GM18870 (cell line): Measurements from ENCODE around the gene GPR62.

Experiments
- ATAC-seq: cut with Tn5 transposase; IDR thresholded peaks from one replicate; pipeline ENCODE4 v1.9.1; 2021; ENCODE audit warnings: moderate library complexity; ENCODE audit not compliant: unreplicated experiment

Gene GPR62

DNA sequence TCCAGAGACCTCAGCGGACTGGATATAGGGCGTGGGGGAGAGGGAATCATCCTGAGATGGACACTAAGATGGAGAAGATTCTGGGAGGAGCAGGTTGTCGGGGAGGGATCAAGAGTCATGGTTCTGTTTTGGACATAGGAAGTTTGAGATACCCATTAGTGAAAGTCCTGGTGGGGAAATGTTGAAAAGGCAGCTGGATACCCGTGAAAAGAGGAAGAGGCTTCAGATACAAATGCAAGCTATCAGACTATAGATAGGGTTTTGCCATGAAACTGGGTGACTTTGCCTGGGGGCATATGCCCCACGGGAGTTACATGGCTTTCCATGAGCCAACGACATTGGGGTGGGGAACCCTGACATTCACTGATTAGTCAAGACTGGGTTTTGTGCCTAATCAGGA, 1.1 kb upstream of the GPR62 start:
- ATAC-seq, result no peak

DNA sequence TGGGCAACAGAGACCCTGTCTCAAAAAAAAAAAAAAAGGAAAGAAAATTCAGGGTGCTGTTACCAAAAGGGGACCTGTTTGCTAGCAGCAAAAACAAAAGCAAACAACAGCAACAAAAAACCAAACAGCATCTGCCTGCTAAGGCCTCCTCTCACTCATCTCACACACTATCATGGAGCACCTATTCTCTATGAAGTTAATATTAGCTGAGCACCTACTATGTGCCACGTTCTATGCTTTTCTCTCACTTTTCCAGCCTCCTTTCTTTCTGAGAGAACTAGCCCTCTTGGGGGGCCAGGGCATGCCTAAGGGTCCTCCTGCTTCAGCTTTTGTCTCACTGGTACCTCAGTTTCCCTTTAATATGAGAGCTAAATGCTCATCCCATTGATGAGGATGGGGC, 468 bp upstream of the GPR62 start:
- no peak for ATAC-seq

DNA sequence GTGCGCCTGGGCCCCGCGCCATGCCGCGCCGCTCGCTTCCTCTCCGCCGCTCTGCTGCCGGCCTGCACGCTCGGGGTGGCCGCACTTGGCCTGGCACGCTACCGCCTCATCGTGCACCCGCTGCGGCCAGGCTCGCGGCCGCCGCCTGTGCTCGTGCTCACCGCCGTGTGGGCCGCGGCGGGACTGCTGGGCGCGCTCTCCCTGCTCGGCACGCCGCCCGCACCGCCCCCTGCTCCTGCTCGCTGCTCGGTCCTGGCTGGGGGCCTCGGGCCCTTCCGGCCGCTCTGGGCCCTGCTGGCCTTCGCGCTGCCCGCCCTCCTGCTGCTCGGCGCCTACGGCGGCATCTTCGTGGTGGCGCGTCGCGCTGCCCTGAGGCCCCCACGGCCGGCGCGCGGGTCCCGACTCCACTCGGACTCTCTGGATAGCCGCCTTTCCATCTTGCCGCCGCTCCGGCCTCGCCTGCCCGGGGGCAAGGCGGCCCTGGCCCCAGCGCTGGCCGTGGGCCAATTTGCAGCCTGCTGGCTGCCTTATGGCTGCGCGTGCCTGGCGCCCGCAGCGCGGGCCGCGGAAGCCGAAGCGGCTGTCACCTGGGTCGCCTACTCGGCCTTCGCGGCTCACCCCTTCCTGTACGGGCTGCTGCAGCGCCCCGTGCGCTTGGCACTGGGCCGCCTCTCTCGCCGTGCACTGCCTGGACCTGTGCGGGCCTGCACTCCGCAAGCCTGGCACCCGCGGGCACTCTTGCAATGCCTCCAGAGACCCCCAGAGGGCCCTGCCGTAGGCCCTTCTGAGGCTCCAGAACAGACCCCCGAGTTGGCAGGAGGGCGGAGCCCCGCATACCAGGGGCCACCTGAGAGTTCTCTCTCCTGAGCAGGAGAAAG, 951 bp downstream of the GPR62 start:
- no peak for ATAC-seq

DNA sequence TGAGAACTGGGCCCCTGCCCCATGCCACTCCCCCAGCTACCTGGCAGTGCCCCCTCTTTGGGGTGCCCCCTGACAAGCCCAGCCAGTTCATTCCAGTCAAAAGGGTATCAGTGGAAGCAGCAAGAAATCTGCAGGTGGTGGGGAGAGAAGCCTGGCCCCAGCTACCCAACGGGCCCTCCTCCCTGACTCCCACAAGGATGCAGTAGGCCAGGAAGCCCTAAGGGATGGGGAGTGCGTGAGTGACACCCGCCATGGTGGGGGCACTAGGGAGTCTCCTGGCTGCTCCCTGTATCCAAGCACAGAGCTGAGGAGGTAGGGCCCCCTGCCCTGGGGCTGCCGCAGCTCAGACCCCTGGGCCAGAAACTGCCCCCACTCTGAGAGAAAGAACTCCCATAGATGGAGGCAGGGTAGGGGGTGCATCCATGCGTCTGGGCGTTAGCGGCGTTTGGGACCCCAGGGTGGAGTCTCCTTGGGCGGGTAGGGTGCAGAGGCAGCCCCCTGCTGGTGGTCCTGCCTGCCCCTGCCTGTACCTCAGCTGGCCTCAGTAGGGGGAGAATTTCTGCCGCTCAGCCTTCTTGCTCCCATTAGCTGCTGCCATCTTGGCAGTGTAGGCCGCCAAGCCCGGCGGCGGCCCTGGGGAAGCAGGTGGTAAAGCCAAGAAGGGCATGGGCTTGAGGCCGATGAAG, 2.5 kb downstream of the GPR62 start:
- ATAC-seq, result no peak

DNA sequence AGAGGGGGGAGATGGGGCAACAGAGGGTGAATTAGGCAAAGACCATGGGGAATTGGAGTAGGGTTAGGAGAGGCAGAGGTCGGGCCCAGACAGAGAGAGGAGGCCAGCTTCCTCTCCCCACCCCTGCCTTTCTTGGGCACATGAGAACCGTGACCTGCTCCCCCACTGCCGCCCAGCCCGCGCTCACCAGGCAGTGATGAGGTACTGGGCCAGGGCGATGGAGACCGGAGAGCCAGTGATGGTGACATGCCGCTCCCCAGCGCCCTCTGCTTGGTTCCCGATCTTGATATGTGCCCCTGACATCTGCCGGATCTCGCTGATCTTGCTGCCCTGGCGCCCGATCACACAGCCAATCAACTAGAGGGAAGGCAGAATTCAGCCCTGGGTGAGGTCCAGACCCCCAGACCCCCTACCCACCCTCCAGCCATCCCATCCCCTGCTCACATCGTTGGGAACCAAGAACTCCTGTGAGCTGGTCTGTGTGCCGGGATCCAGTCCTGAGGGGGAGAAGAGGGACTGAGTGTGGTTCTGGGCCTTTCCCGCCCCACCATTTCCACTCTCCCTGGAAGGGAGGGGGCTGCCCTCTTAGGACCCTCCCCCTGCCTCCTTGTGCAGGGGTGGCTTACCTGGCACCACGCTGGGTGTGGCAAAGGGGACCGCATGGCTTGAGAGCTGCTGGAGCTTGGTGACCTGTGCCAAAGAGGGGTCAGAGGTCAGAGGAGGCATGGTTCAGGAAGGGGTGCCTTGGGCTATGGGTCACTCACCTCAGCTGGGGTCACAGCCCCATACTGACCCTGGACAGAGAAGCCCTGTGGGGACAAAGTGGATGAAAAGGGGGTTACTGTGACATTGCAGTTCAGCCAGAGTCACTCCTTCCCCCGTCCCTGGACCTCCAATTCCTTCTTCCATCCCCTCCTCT, 3.7 kb downstream of the GPR62 start:
- no peak for ATAC-seq

DNA sequence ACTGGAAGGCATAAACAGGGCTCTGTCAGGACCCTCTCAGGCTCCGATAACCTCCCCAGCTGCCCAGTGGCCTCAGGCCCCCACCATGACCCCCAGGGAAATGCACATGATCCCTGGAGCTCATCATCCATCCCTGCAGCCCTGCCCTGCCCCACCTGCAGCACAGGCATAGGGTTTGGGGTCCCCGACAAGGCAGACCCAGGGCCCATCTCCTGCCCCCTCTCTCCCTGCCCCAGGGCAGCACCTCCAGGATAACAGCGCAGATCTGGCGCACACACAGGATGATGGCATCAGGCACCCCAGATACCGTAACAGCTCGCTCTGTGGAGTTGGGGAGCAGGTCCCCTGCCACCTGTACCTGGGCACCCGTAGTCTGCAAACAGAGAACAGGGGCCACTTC, 4.5 kb downstream of the GPR62 start:
- no peak for ATAC-seq

DNA sequence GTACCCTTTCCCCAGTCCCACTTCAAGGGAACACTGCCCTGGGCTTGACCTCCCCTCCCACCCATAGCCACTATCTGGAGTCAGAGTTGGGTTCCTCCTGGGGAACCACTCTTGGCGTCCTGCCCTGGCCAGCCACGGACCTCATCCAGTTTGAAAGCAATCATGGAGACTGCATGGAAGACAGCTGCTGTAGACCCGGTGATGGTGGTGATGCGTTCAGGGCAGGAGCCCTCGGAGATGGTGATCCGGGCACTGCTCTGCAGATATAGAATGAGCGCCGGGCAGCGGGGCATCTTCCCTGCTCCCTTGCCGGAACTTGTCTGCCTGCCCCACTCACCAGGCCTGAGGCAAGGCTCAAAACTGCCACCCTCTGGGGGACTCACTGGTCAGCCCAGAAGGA, 5.2 kb downstream of the GPR62 start:
- no peak for ATAC-seq

DNA sequence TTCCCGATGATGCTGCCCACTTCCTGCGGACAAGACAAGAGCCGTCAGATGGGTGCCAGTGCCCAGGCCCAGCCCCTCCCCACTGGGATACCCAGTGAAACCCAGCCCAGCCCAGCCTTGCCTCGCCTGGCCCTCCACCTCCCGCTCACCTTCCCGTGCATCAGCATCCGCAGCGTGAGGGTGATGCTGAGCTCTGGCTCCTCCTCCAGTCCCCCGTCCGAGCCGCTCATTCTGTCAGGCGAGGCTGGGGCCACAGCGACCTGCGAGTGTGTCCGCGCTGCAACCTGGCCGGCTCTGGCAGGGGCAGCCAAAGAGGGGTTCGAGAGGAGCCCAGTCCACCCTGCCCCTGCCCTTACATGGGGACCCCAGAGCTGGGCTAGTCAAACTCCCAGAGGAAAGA, 5.8 kb downstream of the GPR62 start:
- ATAC-seq, result no peak

DNA sequence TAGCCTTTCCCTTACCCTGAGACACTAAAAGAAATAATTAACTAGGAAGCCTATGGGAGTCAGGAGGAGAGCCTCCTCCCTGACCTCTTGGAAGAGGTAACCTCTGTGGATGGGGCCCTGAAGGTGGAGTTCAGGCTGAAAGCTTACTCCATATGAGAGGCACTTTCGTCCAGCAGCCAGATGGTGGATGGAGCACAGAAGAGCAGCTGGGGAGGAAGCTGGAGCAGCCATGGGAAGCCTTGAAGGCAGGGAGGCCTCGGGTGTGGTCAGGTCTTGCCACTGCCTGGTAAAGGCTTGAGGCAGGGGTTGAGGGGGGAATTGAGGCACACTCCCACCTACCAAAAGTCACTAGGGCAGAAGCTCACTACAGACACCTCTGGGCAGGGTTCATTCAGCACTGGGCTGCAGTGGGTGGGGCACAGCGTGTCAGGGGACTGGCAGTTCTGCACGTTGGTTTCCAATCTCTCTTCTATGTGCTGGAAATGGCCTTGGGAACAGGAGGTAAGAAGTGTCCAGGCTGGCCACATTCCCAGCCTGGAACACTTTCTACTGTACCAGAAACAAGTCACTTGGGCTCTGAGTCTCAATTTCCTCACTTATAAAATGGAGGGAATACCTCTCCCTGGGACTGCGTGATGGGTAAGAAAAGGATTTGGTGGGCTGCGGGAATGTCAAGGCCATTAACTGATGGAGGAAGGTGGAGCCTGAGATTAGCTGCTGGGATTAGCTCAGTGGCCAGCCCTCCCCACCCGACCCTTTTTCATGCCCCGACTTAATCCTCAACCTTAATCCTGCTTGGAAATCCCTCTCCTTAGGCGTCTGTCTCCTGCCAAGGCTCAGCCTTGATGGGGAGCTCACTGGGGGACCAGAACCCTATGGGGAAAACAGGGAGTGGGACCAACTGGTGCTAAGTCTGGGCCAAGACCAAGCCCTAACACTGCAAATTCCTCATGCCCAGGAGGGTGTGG, 6.7 kb downstream of the GPR62 start:
- no peak for ATAC-seq

DNA sequence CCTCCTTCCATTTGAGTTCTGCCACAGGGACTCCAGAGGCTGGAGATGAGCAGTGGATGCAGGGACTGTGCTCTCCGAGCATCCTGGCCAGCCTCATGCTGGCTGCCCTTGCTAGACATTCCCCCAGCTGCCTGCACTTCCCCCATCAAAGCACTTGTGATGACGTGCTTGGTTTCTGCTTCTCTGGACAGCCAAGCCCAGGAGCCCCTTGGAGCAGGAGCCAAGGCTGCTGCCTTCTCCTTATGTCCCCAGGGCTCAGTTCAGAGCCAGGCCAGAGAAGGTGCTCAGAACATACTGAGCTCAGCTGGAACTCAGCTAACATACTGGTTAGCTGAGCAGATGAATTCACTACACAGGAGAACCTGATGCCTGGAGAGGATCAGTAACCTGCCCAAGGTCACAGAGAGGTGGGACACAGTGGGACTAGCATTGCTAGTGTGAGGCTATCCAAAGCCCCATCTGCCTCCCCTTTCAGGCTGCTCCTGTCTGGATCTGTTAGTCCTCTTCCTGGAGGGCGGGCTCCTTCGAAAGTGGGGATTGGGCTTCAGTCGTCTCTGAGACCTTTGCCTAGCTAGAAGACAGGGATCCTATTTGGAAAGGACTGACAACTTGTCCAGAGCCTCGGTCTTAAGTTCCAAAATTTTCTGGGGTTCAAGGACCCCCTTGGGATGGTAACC, 7.8 kb downstream of the GPR62 start:
- no peak for ATAC-seq

DNA sequence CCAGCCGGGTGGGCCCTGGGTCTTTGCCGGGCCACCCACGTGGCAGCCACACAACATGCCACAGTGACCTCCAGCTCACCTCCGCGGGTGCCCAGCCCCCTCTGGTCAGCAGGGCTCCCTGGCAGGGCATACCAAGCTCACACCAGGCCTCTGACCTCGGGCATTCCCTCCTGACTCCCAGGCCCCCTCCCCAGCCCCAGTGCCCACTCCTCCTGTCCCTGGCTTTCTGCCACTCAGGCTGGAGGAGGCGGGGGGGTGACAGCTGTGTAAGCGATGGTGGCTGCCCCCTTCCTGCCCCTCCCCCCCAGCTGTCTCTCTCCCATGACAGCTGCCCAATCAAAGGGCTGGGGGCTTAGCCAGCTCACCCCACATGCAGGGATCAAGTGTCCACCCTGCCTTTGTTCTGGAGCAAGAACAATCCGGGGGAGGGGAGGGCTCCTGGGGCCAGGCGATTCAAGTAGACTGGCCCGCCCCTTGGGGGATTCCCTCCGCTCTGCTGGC, 8.8 kb downstream of the GPR62 start:
- ATAC-seq, result no peak

DNA sequence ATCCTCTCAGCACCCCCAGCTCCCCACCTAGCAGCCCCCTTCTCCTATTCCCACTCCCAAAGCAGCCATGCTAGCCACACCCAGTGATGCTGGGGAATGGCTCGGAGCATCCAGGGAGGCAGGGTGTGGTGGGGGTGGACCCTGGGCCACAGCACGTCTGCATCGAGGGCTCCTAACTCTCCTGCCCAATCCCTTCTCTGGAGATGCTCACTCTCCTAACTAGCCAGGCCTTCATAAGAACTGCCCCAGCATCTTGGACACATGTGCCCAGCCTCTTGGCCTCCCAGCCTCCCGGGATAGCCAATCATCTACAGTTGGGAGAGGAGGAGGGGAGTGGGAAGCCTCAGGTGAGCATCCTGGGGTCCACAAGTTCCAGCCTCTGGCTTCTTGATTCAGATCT, 9.3 kb downstream of the GPR62 start:
- ATAC-seq, result no peak

DNA sequence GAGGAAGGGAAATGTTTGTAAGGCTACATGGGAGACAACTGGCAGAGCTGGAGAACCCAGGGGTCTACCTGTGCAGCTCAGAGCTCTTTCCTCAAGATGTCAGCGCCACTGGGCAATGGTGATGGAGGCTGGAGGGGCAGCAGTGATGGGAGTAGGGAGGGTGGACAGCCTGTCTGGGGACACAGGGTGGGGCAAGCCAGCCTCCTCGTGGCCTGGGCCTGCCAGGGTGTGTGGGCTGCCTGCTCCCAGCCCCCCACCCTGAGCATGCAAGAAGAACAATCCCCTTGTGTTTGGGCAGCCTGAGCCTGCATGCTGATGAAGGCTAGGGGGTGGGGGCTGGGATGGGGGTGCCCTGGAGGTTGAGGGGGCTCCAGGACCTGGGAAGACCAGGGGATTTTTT, 10.8 kb downstream of the GPR62 start:
- no peak for ATAC-seq

DNA sequence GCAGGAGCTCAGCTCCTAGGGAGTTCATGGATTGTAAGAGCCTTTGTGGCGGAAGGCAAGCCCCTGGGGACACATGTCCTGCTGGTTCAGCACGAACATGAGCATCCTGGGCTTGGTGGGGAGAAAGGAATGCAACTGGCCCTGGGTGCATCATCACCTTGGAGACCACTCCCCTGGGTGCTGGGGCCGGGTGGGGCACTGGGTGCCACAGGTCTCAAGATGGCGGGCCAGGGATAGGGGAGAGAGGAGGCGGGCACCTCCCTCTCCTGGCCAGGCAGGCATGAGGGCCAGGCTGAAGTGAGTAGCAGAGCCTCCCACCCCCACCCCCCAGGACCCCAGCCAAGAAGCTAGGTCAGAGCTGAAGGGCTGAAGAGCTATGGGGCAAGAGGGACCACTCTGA, 11.3 kb downstream of the GPR62 start:
- ATAC-seq, result no peak

DNA sequence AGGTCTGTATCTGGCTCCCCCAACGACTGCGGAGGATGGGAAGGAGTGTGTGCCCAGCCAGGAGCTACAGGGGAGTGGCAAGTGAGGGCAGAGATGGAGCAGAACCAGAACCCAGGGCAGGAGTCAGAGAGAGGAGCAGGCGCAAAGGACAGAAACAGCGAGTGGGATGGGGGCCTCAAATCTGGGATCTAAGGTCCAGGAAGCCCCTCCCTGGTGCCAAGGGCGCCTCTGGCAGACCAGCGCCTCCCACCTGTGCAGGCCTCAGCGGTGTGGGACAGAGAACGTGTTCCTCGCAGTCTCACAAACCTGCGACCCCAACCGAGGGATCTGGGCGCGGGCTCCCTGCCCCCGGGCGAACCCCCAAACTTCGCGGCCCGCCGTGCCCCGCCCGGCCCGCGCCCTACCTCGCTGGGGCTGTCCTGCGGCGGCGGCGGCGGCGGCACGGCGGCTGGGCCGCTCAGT, 11.8 kb downstream of the GPR62 start:
- no peak for ATAC-seq

DNA sequence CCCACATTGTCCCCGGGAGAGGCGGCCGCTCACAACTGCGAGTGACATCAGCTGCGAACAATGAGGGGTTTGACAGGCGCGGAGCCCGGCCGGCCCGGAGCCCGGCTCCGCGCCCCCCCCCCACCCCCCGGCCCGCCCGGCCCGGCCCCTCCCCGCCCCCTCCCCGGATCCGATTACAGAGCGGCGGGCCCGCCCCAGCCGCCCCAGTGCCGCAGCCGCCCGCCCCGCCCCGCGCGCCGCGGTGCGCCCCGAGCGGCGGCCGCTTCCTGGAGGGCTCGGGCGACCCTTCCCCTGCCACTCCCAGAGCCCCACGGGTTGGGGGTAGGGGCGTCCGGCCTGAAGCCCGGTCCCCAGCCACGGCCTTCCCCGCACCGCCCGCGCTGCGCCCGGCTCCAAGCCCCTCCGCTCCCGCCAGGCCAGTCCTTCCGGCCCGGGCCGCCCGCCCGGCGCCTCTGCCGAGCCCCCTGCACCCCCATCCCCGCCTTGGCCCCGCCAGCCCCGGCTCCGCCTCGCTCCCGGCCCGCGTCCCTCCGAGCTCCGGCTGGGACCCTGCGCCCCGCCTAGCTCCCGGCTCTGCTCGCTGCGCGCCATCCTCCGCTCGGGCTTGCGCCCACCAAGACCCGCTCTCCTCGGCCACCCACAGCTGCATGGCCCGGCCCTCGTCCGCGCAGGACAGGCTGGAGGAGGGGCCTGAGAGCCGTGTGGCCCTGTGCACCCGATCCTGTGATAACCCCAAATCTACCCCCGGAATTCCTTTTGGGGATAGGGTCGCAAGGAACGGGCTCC, 12.4 kb downstream of the GPR62 start, which contains the start of gene PCBP4:
Gene PCBP4 (minus strand): TSS at position 71 of the 786 bp plus-strand sequence. CDS start 6,214 bp downstream, outside the sequence.
- ATAC-seq, result no peak

DNA sequence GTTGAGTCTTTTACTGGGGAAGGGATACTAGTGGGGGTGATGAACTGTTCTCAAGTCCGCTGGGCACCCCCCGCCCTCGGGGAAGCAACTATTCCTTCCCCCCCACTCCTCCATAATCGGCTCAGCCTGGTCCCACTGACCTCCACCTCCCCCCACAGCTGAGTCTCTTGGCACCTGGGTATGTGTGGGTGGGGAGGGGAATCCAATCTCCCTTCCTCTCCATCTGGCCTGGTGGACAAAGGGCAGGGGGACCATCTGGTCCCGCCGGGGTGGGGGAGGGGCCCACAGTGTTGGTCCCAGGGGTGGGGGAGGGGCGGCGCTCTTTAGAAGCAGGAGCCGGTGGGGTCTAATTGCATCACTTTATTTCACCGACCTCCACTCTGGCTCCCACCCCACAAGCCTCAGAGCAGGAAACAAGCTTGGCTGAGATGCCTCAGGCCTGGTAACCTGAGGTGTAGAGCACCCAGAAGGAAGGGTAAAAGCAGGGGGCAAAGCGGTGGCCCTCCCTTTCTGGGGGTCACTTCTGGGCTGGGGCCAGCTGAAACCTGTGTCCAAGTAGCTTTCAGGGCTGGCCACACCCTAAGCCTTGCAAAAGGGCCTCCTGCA, 13.1 kb downstream of the GPR62 start:
- ATAC-seq, result no peak
